ENCODE results near the gene LIN54. TPM values are rescaled to one million over a fixed set of nuclear protein-coding genes. Genes with fewer than 3 reads are reported as not detected.

Gene LIN54
- total and polyA plus RNA-seq, 9 of the 15 experiments (the other 6 are each of a cell fraction or from before 2014, with no cell fraction given): 2.2 to 22.5 (median 15.8) TPM

DNA sequence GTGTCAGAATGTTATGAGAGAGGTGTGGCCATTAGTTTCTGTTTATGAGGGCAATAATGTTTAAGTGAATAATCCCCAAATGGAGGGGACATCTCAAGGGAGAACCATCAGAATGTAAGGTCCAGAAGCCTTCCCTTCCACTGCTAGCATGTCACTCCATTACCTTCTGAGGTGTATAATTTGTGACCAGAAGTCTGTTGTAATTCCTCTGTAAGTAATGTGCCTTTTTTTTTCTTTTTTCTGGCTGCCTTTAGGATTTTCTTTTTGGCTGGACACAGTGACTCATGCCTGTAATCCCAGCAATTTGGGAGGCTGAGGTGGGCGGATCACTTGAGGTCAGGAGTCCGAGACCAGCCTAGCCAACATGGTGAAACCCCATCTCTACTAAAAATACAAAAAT is 13.6 kb upstream of the LIN54 start (continued):
- TF ChIP-seq, protein P1, sequence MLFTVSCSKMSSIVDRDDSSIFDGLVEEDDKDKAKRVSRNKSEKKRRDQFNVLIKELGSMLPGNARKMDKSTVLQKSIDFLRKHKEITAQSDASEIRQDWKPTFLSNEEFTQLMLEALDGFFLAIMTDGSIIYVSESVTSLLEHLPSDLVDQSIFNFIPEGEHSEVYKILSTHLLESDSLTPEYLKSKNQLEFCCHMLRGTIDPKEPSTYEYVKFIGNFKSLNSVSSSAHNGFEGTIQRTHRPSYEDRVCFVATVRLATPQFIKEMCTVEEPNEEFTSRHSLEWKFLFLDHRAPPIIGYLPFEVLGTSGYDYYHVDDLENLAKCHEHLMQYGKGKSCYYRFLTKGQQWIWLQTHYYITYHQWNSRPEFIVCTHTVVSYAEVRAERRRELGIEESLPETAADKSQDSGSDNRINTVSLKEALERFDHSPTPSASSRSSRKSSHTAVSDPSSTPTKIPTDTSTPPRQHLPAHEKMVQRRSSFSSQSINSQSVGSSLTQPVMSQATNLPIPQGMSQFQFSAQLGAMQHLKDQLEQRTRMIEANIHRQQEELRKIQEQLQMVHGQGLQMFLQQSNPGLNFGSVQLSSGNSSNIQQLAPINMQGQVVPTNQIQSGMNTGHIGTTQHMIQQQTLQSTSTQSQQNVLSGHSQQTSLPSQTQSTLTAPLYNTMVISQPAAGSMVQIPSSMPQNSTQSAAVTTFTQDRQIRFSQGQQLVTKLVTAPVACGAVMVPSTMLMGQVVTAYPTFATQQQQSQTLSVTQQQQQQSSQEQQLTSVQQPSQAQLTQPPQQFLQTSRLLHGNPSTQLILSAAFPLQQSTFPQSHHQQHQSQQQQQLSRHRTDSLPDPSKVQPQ (CRISPR knock-in tag; IDR thresholded peaks at IDR 0.05; ENCODE audit: borderline replicate concordance): no peak
- TF ChIP-seq FOXK1 (CRISPR knock-in tag; IDR thresholded peaks at IDR 0.05; ENCODE audit: borderline replicate concordance): no peak
- TF ChIP-seq TAF9B (IDR thresholded peaks at IDR 0.05; ENCODE audit: partially characterized antibody): no peak
- TF ChIP-seq JUND (IDR thresholded peaks at IDR 0.05; ENCODE audit: borderline replicate concordance, low read depth, low read length): no peak
- no peak for TF ChIP-seq JUND (tag; IDR thresholded peaks at IDR 0.05; ENCODE audit: borderline replicate concordance, low read depth, low read length)
- peak; percentile 80; the same call in 1 of the 2 replicates for TF ChIP-seq CBX5 (IDR thresholded peaks at IDR 0.05; ENCODE audit: borderline replicate concordance, low read depth)
- TF ChIP-seq ZNF324 (CRISPR knock-in tag; IDR thresholded peaks at IDR 0.05): no peak
- no peak for TF ChIP-seq CAMTA2 (CRISPR knock-in tag; conservative IDR thresholded peaks at IDR 0.05)
- no peak for TF ChIP-seq ZC3H11A (IDR thresholded peaks at IDR 0.05; ENCODE audit: low read depth, low read length)
- no peak for TF ChIP-seq ATF1 (CRISPR knock-in tag; IDR thresholded peaks at IDR 0.05)
- TF ChIP-seq ATF1 (tag; IDR thresholded peaks at IDR 0.05): no peak
- TF ChIP-seq RFX1 (IDR thresholded peaks at IDR 0.05): no peak
- TF ChIP-seq ZNF431 (CRISPR knock-in tag; IDR thresholded peaks at IDR 0.05): no peak
